ENCODE measurements around the gene SIRPB1.
"Not testable (repeated sequence)": the region's sequence is repeated elsewhere in the genome, so short reads cannot be mapped to it uniquely, and the experiment has no call there.

SIRPB1 gene

GRCh38 chr20:1619861-1620444 is at the start of gene SIRPB1:
TSS of gene SIRPB1 (minus strand) at chr20:1620009. CDS start at chr20:1619944, 65 bp downstream.
- DNase-seq = no peak

- DNase-seq = no peak
These were observed 49.5 kb upstream of the SIRPB1 start for GRCh38 chr20:1669304-1669703.

GRCh38 chr20:1667502-1668085 is 47.8 kb upstream of the SIRPB1 start:
- DNase-seq = no peak

GRCh38 chr20:1666802-1667201 is 47.0 kb upstream of the SIRPB1 start:
- no peak for DNase-seq

DNA sequence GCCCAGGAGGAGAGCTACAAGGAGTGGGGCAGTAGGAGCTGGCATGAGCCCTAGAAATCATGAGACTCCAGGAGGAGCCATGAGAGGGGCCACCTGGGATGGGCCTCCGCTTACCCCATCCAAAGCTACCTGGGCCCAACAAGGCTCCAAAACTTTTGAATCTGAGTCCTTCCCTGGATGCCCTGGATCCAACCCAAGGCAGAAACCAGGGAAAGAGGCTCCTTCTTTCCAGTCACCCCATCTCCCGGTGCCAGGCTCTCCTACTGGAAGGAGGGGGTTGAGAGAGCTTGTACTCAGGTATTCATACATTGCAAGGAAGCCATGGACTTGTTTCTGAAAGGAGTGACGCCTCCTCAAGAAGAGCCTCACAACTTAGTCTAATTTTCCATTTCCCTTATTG is 45.5 kb upstream of the SIRPB1 start:
- DNase-seq = no peak

GRCh38 chr20:1664911-1665310 is 45.1 kb upstream of the SIRPB1 start:
- no peak for DNase-seq

DNA sequence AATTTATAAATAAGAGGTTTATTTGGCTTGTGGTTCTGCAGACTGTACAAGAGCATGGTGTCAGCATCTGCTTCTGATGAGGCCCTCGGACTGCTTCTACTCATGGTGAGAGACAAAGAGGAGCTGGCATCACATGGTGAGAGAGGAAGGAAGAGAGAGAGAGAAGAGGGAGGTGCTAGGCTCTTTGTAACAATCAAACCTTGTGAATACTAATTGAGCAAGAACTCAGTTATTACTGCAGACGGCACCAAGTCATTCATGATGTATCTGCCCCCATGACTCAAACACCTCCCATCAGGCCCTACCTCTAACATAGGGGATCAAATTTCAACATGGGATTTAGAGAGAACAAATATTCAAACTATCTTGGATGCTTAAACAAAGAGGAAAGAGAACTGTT is 44.1 kb upstream of the SIRPB1 start:
- DNase-seq = no peak

DNA sequence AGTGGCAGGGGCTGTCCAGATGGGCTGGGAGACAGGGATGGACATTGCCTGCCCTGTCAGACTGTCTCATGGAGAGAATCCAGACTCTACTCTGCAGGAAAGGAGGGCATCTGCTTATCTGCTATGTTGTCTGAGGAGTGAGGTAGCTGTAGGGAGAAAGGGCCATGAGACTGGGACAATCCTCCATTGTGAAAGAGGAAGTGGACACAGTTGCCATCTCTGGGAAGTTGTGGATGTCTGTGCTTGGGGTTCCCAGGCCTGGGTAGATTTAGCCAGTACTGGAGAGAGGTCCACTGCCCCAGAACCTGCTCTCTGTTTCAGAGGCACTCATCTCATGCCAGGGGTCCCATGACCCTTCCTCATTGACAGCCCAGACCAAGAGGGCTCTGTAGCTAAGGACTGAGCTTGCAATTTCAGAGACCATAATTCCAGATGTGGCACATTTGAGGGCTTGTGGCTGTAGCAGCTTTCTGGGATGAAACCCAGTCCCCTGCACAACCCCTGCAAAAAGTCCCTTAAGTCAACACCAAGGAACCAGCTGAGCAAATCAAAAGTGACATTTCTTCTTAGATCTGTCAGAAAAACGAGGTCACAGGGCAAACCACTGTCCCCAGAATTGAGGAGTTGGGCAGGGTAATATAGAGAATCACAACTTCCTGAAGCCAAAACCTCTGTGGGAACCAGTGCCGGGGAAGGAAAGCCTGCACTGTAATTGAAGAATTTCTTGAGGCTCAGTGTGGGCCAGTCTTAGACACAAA is 41.9 kb upstream of the SIRPB1 start:
- no peak for DNase-seq

DNA sequence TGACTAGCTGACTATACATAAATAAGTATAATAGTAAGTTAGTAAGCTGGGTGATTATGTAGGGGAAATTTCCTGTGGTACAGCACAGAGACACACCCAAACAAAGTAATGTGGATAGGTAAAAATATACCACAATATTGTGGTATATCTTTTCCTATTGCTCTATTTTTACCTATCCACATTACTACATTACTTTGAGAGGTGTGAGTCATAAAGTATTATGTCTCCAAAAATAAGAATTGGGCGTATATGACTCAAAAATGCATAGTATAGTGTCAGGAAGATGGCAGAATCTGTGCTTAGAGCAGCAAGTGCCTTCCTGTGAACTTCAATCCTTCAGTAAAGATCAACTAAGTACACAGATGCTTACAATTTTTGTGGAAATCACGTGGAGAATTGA is 40.4 kb upstream of the SIRPB1 start:
- no peak for DNase-seq

- no peak for DNase-seq
These were observed 37.9 kb upstream of the SIRPB1 start, which contains the start of gene SIRPG for GRCh38 chr20:1657556-1658334. TSS of gene SIRPG (minus strand) at chr20:1657779. CDS start at chr20:1657714, 65 bp downstream.

GRCh38 chr20:1656844-1657243 is 37.0 kb upstream of the SIRPB1 start:
- DNase-seq = no peak

- DNase-seq = no peak
These were observed 35.2 kb upstream of the SIRPB1 start for GRCh38 chr20:1654996-1655395.

DNA sequence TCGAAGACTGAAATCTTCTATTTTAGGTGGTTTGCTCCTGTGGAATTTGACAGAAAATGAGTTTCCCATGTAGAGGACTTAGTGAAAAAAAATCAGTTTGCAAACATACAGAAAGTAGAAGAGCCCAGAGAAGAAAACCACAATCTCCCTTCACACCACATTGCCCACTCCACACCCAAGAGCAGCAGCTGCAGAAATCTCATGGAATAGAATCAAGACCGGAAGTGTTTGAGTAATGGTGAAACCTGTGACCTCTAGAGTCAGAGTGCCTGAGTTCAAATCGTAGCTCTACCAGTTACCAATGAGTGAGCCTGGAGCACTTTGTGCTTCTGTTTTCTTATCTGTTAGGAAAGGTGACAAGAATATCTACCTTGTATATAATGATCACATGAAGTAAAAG is 33.2 kb upstream of the SIRPB1 start:
- no peak for DNase-seq

DNA sequence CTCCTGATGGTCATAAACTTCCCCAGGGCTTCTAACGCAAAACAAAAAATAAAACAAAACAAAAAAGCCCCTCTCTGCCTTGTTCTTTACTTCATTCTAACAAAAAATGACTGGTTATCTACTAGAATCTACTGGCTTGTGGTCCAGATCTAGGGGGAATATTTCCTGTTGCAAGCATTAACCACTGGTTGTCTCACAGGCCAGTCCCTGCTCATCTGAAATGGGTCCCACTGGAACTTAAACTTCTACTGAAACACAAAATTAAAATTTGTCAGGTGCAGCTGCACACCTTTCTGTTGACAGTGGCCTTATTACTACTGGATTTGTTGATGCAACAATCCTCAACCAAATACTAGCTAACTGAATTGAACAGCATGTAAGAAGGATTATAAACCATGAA is 32.3 kb upstream of the SIRPB1 start:
- DNase-seq = no peak

GRCh38 chr20:1651268-1652058 is 31.7 kb upstream of the SIRPB1 start:
- DNase-seq = no peak

DNA sequence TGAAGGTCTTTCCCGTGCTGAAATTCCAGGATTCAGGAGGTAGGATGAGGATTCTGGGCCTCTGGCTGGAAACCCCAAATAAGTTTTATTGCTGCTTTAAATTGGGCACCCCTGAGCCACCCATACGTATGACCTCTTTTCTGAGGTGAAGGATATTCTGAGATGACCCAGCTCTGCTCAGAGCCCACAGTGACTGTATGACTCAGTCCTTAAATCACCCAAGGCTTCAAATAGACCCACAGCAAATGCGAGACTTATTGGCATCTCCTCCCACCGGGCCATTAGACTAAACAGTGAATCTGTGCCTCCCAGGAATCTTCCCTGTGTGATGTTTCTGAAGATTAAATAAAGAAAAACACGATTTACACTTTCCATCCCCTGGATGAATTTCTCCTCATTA is 28.3 kb upstream of the SIRPB1 start:
- no peak for DNase-seq

DNA sequence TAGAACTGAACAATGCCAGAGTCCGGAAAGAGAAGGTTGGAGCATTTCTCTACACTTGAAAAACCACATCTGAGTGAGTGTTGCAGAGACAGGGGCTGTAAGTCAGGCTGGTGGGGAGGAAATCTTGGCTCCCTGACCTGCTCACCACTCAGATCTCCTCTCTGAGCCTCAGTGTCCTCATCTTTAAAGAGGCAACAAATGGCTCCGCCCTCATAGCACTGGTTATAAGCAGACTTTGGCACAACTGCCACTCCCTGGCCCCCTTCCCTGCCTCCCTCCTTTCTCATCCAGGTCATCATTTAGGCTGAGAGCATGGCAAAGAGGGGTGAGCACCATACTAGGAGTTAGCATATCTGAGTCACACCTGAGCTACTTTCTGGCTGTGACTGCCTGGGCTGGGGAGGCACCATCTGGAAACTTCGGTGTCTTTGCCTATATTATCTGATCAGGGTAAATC is 27.2 kb upstream of the SIRPB1 start:
- DNase-seq = no peak

GRCh38 chr20:1644101-1644962 is 24.5 kb upstream of the SIRPB1 start:
- DNase-seq = no peak

DNA sequence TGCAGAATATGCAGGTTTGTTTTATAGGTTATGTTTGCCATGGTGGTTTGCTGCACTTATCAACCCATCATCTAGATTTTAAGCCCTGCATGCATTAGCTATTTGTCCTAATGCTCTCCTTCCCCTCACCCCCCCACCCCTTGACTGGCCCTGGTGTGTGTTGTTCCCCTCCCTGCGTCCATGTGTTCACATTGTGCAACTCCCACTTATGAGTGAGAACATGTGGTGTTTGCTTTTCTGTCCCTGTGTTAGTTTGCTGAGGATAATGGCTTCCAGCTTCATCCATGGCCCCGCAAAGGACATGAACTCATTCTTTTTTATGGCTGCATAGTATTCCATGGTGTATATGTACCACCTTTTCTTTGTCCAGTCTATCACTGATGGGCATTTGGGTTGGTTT is 18.8 kb upstream of the SIRPB1 start:
- DNase-seq = not testable (repeated sequence)

DNA sequence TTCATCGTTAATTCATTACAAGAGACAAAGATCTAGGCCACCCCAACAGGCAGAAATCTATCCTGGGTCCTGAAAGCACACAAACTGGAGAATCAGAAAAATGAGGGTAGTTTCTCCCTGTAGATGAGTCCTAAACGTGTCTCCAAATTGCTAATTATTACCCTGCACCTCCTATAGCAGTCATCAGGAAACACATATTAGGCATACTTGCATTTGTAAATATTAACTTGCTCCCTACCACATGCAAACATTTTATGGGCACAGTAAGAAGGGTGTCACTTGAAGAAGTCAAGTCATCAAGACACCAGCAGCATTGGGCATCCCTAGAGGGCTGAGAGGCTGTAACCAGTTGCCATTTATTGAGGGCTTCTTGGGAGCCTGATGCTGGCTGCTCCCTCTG is 17.9 kb upstream of the SIRPB1 start:
- DNase-seq = no peak

- DNase-seq = no peak
These were observed 17.4 kb upstream of the SIRPB1 start for GRCh38 chr20:1637226-1637625.

DNA sequence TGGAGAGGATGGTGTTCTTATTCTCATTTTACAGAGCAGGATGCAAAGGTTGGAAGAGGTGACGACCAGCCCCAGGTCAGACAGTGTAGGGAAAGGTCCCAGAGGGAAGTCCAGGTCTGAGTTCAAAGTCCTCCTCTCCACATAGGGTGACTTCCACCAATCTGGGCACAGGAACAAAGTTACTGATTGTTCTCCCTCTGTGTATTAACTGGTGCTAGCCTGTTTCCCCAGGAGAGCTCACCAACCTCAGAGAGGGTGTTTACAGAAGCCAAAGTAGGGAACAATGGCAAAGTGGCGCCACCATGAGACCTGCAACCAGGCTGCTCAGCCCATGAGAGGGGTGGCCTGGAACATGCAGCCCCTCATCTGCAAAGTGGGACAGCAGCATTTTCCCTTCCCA is 16.8 kb upstream of the SIRPB1 start:
- no peak for DNase-seq

Measured in NCI-H187 treated with DMSO at 0.1 percent for 48 hours (cell line).